IMR-90 (cell line): ENCODE results near the gene APLF.

Experiments
- MAZ ChIP-seq: IDR thresholded peaks from 2 replicates; pipeline ENCODE4 v1.6.1; 2012; ENCODE audit warnings: low read depth, mild to moderate bottlenecking, low read length, improper control_type of control experiment, moderate library complexity, borderline replicate concordance
- POLR2A ChIP-seq: IDR thresholded peaks from 2 replicates; pipeline ENCODE4 v1.6.1; 2012; ENCODE audit warnings: mild to moderate bottlenecking, low read depth, low read length
- RCOR1 ChIP-seq: IDR thresholded peaks from 2 replicates; pipeline ENCODE4 v1.6.1; 2012; ENCODE audit warnings: mild to moderate bottlenecking, low read length, improper control_type of control experiment; ENCODE audit not compliant: insufficient replicate concordance
- USF2 ChIP-seq: fragments of 150-350 bp; IDR thresholded peaks from 2 replicates; pipeline ENCODE4 v1.6.1; 2017; ENCODE audit warnings: mild to moderate bottlenecking, antibody characterized with exemption, low read length, low read depth
- TF ChIP-seq, protein P1 (sequence below): conservative IDR thresholded peaks from 2 replicates; pipeline ENCODE4 v1.5.1; 2012; ENCODE audit warnings: mild to moderate bottlenecking, low read depth, low read length, improper control_type of control experiment

- TF ChIP-seq USF2, result no peak
- TF ChIP-seq, protein P1, sequence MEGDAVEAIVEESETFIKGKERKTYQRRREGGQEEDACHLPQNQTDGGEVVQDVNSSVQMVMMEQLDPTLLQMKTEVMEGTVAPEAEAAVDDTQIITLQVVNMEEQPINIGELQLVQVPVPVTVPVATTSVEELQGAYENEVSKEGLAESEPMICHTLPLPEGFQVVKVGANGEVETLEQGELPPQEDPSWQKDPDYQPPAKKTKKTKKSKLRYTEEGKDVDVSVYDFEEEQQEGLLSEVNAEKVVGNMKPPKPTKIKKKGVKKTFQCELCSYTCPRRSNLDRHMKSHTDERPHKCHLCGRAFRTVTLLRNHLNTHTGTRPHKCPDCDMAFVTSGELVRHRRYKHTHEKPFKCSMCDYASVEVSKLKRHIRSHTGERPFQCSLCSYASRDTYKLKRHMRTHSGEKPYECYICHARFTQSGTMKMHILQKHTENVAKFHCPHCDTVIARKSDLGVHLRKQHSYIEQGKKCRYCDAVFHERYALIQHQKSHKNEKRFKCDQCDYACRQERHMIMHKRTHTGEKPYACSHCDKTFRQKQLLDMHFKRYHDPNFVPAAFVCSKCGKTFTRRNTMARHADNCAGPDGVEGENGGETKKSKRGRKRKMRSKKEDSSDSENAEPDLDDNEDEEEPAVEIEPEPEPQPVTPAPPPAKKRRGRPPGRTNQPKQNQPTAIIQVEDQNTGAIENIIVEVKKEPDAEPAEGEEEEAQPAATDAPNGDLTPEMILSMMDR, result no peak
- no peak for TF ChIP-seq MAZ
- TF ChIP-seq RCOR1, result no peak
- no peak for TF ChIP-seq POLR2A
These were observed 121.2 kb downstream of the APLF start for GRCh38 chr2:68588589-68588988.
